ENCODE measurements around the gene OR3A2. TPM values are rescaled to one million over a fixed set of nuclear protein-coding genes. Genes with fewer than 3 reads are reported as not detected.
"Not testable (repeated sequence)": the region's sequence is repeated elsewhere in the genome, so short reads cannot be mapped to it uniquely, and the experiment has no call there.

OR3A2 gene
- total RNA-seq (2012; rRNA removed), result 0.22 TPM in 1 of 2 replicates, not detected in the other

DNA sequence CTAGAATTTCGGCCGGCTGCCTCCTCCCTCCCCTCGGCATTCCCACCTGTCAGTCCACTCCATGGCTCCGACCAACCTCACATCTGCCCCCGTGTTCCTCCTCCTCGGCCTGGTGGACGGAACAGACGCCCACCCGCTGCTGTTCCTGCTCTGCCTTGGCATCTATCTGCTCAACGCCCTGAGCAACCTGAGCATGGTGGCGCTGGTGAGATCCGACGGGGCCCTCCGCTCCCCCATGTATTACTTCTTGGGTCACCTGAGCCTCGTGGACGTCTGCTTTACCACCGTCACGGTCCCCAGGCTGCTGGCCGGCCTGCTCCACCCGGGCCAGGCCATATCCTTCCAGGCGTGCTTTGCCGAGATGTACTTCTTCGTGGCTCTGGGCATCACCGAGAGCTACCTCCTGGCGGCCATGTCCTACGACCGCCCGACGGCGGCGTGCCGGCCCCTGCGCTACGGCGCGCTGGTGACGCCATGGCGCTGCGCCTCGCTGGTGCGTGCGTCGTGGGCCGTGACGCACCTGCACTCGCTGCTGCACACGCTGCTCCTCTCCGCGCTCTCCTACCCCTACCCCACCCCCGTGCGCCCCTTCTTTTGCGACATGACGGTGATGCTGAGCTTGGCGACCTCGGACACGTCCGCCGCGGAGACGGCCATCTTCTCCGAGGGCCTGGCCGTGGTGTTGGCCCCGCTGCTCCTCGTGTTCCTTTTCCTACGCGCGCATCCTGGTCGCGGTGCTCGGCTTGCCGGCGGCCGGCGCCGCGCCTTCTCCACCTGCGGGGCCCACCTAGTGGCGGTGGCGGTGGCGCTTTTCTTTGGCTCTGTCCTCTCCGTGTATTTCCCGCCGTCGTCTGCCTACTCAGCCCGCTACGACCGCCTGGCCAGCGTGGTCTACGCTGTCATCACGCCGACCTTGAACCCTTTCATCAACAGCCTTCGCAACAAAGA lies at the start of gene OR3A2:
Gene OR3A2 (minus strand): TSS at position 440 of the 948 bp plus-strand sequence.
- Histone ChIP-seq H3K9me3 (replicated peaks; ENCODE audit: low read length) (no peaks in the 10 kb centered on the region), H3K4me2 (ENCODE audit: low read length) (no peak within 1 kb of the TSS), H3K4me1 (ENCODE audit: control insufficient read depth, insufficient read depth, low read length) (no peaks in the 10 kb centered on the region), H3K4me3 (ENCODE audit: low read length) (no peak within 1 kb of the TSS), H3K27me3 (ENCODE audit: control insufficient read depth, insufficient read depth, low read length) (no peaks in the 10 kb centered on the region), H3K36me3 (ENCODE audit: insufficient read depth, low read length) (no peaks in the 10 kb centered on the region), H3K9ac (ENCODE audit: low read depth, low read length) (no peak within 1 kb of the TSS)

DNA sequence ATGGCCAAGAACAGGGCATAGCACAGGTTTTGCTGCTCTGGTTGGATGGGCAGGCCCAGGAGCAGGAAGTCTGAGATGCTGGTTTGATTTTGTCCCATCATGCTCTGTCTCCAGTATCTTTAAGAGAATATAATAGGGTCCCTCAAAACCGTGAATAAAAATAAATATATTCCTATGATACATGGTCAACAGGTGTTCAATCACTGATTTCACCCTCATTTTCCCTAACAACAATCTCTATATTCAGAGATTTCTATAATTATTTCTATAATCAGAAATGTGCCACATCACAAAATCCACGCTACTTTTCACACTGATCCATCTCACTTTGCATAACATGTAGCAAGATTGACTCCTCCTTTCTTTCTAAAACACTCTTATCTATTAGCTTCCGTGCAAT lies 47.6 kb upstream of the OR3A2 start, which contains the start of gene OR1E2:
Gene OR1E2 (minus strand): TSS at position 101 of the 400 bp plus-strand sequence. CDS start 0 bp downstream, at position 101.
- H3K4me1 ChIP-seq (ENCODE audit: control insufficient read depth, insufficient read depth, low read length), result no peaks in the 10 kb centered on the region
- no peak within 1 kb of the TSS for H3K9ac ChIP-seq (ENCODE audit: low read depth, low read length)
- no peaks in the 10 kb centered on the region for H3K9me3 ChIP-seq (replicated peaks; ENCODE audit: low read length)
- no peak within 1 kb of the TSS for H3K4me3 ChIP-seq (ENCODE audit: low read length)
- H3K4me2 ChIP-seq (ENCODE audit: low read length), result no peak within 1 kb of the TSS
- H3K36me3 ChIP-seq (ENCODE audit: insufficient read depth, low read length), result no peaks in the 10 kb centered on the region
- peaks cover 5% of the 10 kb centered on the region for H3K27me3 ChIP-seq (ENCODE audit: control insufficient read depth, insufficient read depth, low read length)

DNA sequence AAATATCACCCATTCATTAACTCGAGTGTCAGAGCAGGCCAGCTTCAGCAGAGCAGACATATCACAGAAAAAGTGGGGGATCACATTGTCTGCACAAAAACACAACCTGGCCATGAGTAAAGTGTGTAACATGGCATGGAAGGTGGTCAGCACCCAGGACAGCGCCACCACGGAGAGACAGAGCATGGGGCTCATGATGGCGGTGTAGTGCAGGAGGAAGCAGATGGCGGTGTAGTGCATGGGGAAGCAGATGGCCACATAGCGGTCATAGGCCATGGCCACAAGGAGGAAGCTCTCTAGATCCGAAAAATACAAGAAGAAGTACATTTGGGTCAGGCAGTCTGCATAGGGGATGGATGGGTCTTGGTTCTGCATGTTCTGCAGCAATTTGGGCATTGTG lies 47.1 kb upstream of the OR3A2 start:
- H3K36me3 ChIP-seq (ENCODE audit: insufficient read depth, low read length); H3K27me3 ChIP-seq (ENCODE audit: control insufficient read depth, insufficient read depth, low read length): not testable (repeated sequence)

DNA sequence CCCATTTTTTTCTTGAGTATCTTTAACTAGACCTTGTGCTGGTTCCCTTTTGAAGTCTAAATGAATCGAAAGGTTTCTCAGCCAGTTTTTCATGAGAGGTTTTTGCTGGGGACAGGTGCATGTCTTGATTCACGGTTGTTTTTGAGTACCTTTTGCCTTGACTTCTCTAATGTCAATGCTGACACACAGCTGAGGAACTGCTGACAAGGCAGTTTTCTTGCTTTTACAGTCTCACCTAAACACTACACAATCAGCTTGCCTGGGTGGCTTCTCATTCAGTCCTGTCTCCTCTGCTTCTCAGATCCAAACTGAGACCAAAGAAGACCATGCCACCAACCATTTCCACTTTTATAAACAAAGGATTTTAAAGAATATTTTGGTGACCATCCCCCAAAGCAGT lies 32.1 kb upstream of the OR3A2 start:
- Histone ChIP-seq H3K27me3 (ENCODE audit: control insufficient read depth, insufficient read depth, low read length) (no peaks in the 10 kb centered on the region), H3K4me1 (ENCODE audit: control insufficient read depth, insufficient read depth, low read length) (no peaks in the 10 kb centered on the region), H3K36me3 (ENCODE audit: insufficient read depth, low read length) (no peaks in the 10 kb centered on the region), H3K4me2 (ENCODE audit: low read length) (no peak overlapping the region), H3K9me3 (replicated peaks; ENCODE audit: low read length) (no peaks in the 10 kb centered on the region), H3K4me3 (ENCODE audit: low read length) (no peak overlapping the region), H3K9ac (ENCODE audit: low read depth, low read length) (no peak overlapping the region)

More for the DNA sequence above, 47.1 kb upstream of the OR3A2 start:
- not testable (repeated sequence) for H3K9ac ChIP-seq (ENCODE audit: low read depth, low read length); H3K4me3 ChIP-seq (ENCODE audit: low read length); H3K9me3 ChIP-seq (replicated peaks; ENCODE audit: low read length); H3K4me2 ChIP-seq (ENCODE audit: low read length); H3K4me1 ChIP-seq (ENCODE audit: control insufficient read depth, insufficient read depth, low read length)

DNA sequence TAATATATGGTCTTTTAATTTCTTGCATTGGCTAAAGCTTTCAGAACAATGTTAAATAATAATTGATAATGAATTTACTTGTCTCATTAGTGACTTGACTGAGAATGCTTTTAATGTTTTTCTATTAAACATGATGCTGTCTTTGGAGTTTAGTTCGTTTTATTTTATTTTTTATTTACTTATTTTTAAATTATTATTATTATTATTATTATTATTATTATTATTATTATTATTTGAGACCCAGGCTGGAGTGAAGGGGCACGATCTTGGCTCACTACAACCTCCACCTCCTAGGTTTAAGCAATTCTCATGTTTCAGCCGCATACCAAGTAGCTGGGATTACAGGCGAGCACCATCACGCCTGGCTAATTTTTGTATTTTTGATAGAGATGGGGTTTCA lies 29.5 kb upstream of the OR3A2 start:
- Histone ChIP-seq H3K27me3 (ENCODE audit: control insufficient read depth, insufficient read depth, low read length) (no peaks in the 10 kb centered on the region), H3K4me2 (ENCODE audit: low read length) (no peak overlapping the region), H3K9me3 (replicated peaks; ENCODE audit: low read length) (no peaks in the 10 kb centered on the region), H3K4me3 (ENCODE audit: low read length) (no peak overlapping the region), H3K4me1 (ENCODE audit: control insufficient read depth, insufficient read depth, low read length) (no peaks in the 10 kb centered on the region), H3K36me3 (ENCODE audit: insufficient read depth, low read length) (no peaks in the 10 kb centered on the region), H3K9ac (ENCODE audit: low read depth, low read length) (no peak overlapping the region)

DNA sequence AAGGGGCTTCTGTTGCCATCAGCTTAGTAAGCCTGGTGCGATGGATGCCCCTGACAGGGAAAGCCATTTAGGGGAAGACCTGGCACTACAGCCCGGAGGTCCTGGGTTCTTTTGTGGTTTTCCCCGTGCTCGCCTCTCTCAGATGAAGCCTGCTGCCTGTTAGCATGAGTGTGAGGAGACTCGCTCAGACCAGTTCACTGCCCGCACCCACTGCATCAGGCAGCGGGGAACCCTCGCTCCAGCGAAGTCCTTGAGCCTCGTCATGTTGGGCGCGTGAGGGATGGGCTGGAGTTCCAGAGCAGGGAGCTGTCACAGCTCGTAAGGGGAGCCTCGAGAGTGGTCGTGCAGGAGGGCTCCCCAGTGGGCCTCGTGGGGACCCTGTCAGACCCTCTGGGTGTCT lies 26.1 kb upstream of the OR3A2 start:
- H3K4me3 ChIP-seq (ENCODE audit: low read length); H3K9ac ChIP-seq (ENCODE audit: low read depth, low read length); H3K9me3 ChIP-seq (replicated peaks; ENCODE audit: low read length); H3K27me3 ChIP-seq (ENCODE audit: control insufficient read depth, insufficient read depth, low read length); H3K4me1 ChIP-seq (ENCODE audit: control insufficient read depth, insufficient read depth, low read length); H3K4me2 ChIP-seq (ENCODE audit: low read length); H3K36me3 ChIP-seq (ENCODE audit: insufficient read depth, low read length): not testable (repeated sequence)

DNA sequence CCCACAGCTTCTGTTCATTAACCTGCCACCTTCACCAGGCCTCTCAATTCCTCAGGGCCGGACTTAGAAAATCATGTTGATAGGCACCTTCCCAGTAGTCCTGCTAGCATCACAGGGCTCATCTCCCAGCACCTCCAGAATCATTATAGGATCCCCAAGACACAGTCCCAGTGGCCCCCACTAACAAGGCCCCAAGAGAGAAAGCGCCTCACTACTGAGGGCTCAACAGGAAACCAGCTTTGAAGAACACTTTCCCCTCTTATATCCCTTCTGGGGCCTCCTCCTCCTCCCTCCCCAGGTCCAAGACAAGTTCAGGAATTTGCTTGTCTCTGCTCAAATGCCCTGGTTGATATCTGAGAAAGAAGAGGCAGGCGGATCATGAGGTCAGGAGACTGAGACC lies 25.0 kb upstream of the OR3A2 start, which contains the start of gene OR3A3:
Gene OR3A3 (plus strand): TSS at position 301 of the 400 bp plus-strand sequence.
- Histone ChIP-seq H3K4me2 (ENCODE audit: low read length) (no peak within 1 kb of the TSS), H3K4me3 (ENCODE audit: low read length) (no peak within 1 kb of the TSS), H3K36me3 (ENCODE audit: insufficient read depth, low read length) (no peaks in the 10 kb centered on the region)

DNA sequence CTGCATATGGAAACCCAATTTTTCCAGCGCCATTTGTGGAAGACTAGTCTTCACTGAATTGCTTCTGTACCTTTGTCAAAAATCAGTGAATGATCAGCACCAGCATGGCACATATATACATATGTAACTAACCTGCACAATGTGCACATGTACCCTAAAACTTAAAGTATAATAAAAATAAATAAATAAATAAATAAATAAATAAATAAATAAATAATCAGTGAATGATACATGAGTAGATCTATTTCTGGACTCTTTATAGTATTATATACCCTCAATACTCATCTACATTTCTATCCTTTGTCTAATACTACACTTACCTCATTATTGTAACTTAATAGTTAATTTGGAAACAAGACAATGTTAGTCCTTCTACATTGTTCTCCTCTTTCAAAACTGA lies 17.7 kb upstream of the OR3A2 start:
- not testable (repeated sequence) for H3K27me3 ChIP-seq (ENCODE audit: control insufficient read depth, insufficient read depth, low read length); H3K36me3 ChIP-seq (ENCODE audit: insufficient read depth, low read length); H3K4me1 ChIP-seq (ENCODE audit: control insufficient read depth, insufficient read depth, low read length); H3K4me2 ChIP-seq (ENCODE audit: low read length); H3K9me3 ChIP-seq (replicated peaks; ENCODE audit: low read length); H3K4me3 ChIP-seq (ENCODE audit: low read length); H3K9ac ChIP-seq (ENCODE audit: low read depth, low read length)

More for the DNA sequence above, 25.0 kb upstream of the OR3A2 start, which contains the start of gene OR3A3:
- no peak within 1 kb of the TSS for H3K9ac ChIP-seq (ENCODE audit: low read depth, low read length)
- H3K9me3 ChIP-seq (replicated peaks; ENCODE audit: low read length), result no peaks in the 10 kb centered on the region
- no peaks in the 10 kb centered on the region for H3K4me1 ChIP-seq (ENCODE audit: control insufficient read depth, insufficient read depth, low read length)
- H3K27me3 ChIP-seq (ENCODE audit: control insufficient read depth, insufficient read depth, low read length), result no peaks in the 10 kb centered on the region

DNA sequence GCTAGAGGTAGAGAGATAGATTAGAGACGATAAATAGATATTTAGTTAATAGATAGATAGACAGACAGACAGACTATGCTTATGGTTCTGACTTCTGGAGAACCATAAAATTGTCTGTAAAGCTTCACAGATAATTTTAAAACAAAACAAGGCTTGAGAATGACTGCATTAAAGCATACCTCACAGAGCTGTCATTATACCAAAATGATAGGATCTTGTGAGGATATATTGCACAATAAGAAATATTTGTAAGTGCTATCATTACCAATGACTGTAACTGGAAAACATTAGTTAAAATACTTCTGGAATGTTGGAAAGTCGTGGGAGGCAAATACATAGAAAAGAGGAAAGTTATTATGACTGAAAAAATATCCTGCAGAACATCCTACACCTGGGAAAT lies 15.7 kb upstream of the OR3A2 start:
- Histone ChIP-seq H3K9ac (ENCODE audit: low read depth, low read length) (no peak overlapping the region), H3K9me3 (replicated peaks; ENCODE audit: low read length) (no peaks in the 10 kb centered on the region), H3K27me3 (ENCODE audit: control insufficient read depth, insufficient read depth, low read length) (no peaks in the 10 kb centered on the region), H3K4me2 (ENCODE audit: low read length) (no peak overlapping the region), H3K4me1 (ENCODE audit: control insufficient read depth, insufficient read depth, low read length) (no peaks in the 10 kb centered on the region), H3K4me3 (ENCODE audit: low read length) (no peak overlapping the region), H3K36me3 (ENCODE audit: insufficient read depth, low read length) (no peaks in the 10 kb centered on the region)

DNA sequence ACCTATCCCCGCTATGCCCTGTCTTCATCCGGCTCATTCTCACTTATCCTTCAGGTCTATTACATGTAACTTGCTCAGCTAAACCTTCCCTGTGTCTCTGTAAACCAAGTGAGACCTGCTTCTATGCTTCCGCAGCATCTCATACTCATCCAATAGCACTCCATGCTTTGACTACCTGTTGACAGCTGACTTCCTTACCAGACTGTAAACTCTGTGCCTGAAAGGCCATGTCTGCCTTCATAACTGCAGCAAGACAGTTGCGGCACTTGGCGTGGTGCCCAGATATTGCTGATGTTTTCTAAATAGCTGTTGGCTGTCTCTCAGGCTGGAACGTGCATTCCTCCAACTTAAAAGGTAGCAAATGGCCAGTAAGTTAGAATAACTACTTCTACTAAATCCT lies 13.9 kb upstream of the OR3A2 start:
- Histone ChIP-seq H3K4me3 (ENCODE audit: low read length) (no peak overlapping the region), H3K4me2 (ENCODE audit: low read length) (no peak overlapping the region), H3K9me3 (replicated peaks; ENCODE audit: low read length) (no peaks in the 10 kb centered on the region), H3K27me3 (ENCODE audit: control insufficient read depth, insufficient read depth, low read length) (no peaks in the 10 kb centered on the region), H3K9ac (ENCODE audit: low read depth, low read length) (no peak overlapping the region), H3K4me1 (ENCODE audit: control insufficient read depth, insufficient read depth, low read length) (no peaks in the 10 kb centered on the region), H3K36me3 (ENCODE audit: insufficient read depth, low read length) (no peaks in the 10 kb centered on the region)

DNA sequence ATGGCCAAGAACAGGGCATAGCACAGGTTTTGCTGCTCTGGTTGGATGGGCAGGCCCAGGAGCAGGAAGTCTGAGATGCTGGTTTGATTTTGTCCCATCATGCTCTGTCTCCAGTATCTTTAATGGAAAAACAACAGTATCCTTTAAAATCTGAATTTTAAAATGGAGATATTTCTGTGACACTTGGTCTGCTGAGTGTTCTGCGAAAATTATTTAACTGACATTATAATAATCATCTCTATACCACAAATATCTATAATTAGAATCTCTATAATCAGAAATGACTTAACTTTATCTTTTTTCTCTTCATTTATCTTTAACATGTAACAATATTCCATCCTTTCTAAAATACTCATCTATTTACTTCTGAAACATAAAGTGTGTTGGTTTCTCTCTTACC lies 12.2 kb upstream of the OR3A2 start, which contains the start of gene OR1E1:
Gene OR1E1 (minus strand): TSS at position 101 of the 400 bp plus-strand sequence. CDS start 0 bp downstream, at position 101.
- H3K4me3 ChIP-seq (ENCODE audit: low read length), result no peak within 1 kb of the TSS
- H3K9ac ChIP-seq (ENCODE audit: low read depth, low read length), result no peak within 1 kb of the TSS
- H3K36me3 ChIP-seq (ENCODE audit: insufficient read depth, low read length), result no peaks in the 10 kb centered on the region
- H3K27me3 ChIP-seq (ENCODE audit: control insufficient read depth, insufficient read depth, low read length), result no peaks in the 10 kb centered on the region
- H3K4me2 ChIP-seq (ENCODE audit: low read length), result no peak within 1 kb of the TSS
- no peaks in the 10 kb centered on the region for H3K4me1 ChIP-seq (ENCODE audit: control insufficient read depth, insufficient read depth, low read length)
- H3K9me3 ChIP-seq (replicated peaks; ENCODE audit: low read length), result no peaks in the 10 kb centered on the region

DNA sequence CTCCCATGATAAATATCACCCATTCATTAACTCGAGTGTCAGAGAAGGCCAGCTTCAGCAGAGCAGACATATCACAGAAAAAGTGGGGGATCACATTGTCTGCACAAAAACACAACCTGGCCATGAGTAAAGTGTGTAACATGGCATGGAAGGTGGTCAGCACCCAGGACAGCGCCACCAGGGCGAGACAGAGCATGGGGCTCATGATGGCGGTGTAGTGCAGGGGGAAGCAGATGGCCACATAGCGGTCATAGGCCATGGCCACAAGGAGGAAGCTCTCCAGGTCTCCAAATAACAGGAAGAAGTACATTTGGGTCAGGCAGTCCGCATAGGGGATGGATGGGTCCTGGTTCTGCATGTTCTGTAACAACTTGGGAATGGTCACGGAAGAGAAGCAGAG lies 11.7 kb upstream of the OR3A2 start:
- not testable (repeated sequence) for H3K4me3 ChIP-seq (ENCODE audit: low read length); H3K4me2 ChIP-seq (ENCODE audit: low read length); H3K27me3 ChIP-seq (ENCODE audit: control insufficient read depth, insufficient read depth, low read length); H3K9me3 ChIP-seq (replicated peaks; ENCODE audit: low read length); H3K4me1 ChIP-seq (ENCODE audit: control insufficient read depth, insufficient read depth, low read length); H3K9ac ChIP-seq (ENCODE audit: low read depth, low read length); H3K36me3 ChIP-seq (ENCODE audit: insufficient read depth, low read length)
